Cardiac septum (tissue), 1 donor: ENCODE measurements around the gene LRRC53. TPM values are rescaled to one million over a fixed set of nuclear protein-coding genes. Genes with fewer than 3 reads are reported as not detected.

Experiments
- DNase-seq: peaks from one replicate; pipeline ENCODE4 v3.0.0-alpha.2; 2020; ENCODE audit warnings: low spot score
- intact Hi-C: fragments of 100-400 bp; cut with DNase I; formaldehyde crosslinking; loops from one replicate; pipeline ENCODE4 v1.14.0; 2022
- total RNA-seq: library from RNA; stranded (reverse); fragmentation: NEBNext Ultra II Directional; extraction: Animal tissue kit (Norgen Biotek cat#: 25700); gene quantifications from one replicate; pipeline ENCODE4 v1.2.1, GENCODE V29; 2021
- donor health status: DM: no; HTN: no; CAD: no.

Gene LRRC53
- total RNA-seq, 1 donor from 2014 or later: not detected

DNA sequence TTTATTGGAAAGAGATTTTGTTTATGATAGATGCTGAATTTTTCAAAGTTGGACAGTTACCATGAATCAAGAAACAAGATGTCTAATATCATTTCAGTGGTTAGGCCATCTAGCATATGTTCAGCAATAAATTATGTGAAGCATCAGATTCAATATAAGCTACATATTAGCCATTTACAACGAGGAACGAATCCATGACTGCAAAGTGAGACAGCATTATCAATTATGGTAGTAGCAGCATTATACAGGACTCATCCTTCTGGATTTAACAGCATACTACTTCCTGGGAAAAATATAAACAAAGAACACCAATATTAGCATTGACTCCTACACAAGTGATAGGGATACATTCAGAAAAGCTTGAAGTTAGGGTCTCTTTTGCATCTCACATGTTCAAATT lies 59.1 kb downstream of the LRRC53 start:
- intact Hi-C loops: no loop called here
- DNase-seq: no peak

DNA sequence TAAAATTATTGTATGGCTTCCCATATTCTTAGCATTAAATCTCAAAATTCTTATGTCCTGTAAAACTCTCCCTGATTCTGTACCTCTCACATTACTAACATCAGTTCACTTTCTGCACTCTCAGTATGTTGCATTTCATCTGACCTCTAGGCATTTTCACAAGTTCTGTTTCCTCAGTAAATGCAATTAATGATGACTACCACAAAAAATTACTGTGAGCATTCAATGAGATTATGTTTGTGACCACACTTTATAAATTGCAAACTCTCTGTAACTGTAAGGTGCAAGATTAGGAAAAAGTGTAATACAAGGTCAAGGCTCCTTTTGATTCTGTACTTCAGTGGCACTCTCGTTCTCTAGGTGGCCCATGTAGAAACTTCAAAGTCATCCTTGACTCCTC lies 60.4 kb downstream of the LRRC53 start:
- intact Hi-C loops: no loop called here
- no peak for DNase-seq

DNA sequence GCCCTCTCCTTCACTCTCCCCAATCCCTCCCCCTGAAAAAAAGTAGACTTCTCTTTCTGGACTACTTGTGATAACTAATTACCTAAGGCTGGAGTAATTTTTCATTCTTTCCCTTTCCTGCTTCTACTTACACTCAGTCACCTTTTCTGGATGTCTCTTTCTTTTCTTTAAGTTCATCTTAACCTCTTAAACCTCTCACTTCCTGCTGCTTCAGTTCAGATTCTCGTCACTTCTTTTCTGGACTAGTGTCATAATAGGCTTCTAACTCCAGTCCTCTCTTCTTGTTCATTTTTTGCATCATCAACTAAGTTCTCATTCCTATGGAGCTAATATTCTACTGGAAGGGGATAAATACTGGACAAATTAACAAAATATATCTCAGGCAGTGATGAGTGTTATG lies 75.4 kb downstream of the LRRC53 start:
- intact Hi-C loops: no loop called here
- DNase-seq: no peak

DNA sequence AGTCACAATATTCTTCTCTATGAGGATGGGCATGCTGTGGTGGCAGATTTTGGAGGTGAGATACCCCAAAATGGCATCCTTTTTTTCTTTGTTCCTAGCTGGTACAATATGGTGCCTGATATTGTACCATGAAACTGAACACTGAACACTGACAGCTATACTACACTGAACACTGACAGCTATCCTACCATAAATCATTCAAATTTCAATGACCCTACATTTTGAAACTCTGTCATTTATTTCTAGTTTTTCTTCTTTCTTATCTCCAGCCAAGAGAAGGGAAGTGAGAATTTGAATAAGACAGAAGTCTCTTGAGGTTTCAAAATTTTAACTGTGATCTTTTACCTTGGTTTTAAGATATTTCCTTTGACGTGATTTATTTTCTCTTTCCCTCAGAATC lies 76.3 kb downstream of the LRRC53 start:
- no peak for DNase-seq
- intact Hi-C loops: no loop called here

DNA sequence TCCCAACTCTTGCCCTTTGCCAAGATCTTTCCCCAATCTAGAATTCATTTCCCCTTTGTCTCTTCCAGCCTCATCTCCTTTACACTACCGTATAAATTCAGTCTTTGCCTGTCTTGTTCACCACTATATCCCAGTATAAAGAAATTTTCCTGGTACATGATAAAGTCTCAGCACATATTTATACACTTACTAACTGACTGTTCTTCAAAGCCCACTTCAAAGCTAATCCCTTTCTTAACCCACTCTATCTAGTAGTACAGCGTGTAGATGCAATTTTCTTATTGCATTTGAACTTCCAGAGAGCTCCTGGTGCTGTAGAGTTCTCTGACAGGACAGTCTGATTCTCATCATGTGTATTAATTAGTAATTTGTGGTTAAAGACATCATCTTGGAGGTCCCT lies 78.1 kb downstream of the LRRC53 start:
- no peak for DNase-seq
- intact Hi-C loops: no loop called here

- intact Hi-C loops: no loop called here
- no peak for DNase-seq
Observed at GRCh38 chr1:74432325-74432724, 80.1 kb downstream of the LRRC53 start.

DNA sequence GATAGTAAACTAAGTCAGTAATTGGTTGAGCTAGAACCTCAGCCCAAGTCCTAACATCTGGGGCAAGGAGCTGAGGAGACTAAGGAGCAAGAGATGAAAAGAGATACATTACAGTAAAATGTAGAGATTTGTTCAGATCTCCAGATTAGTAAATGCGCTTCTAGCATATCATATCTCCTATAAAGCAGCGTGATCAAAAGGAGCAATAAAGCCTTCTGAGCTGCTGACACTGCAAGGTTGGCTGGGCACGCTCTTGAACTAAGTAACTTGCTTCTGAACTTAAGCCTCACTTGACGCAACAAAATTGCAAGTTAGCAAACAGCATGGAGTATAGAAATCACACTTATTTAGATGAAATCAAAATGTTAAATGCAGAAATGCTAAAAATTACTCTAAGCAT lies 80.9 kb downstream of the LRRC53 start:
- no peak for DNase-seq
- intact Hi-C loops: no loop called here

DNA sequence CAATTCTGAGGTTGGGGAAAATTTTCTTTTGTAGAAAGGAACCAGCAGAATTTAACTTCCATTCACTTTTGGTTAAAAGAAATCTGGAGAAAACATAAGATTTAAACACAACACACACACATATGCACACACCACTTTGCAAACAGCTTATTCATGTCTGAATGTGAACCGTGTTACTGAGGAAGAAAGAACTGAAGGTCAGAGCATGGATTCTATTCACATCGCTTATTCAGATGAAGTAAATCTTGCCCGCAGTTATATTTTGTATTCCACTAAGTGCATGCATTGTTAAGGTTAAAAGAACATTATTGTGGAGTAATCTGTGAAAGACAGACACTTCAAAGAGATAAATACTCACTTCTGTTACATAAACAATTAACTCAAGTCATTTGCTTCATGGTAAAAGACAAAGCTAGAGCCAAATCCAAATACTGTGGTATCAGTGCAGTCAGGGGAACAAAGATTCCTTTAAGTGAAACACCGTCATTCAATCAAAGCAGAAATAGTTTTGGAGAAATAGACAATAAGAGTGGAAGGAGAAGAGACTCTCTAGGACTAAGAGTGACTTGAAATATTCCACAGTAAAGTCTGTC lies 82.0 kb downstream of the LRRC53 start:
- intact Hi-C loops: no loop called here

GRCh38 chr1:74429580-74429979 lies 82.8 kb downstream of the LRRC53 start:
- DNase-seq: no peak
- intact Hi-C loops: no loop called here

More for the DNA sequence above, 82.0 kb downstream of the LRRC53 start:
- DNase-seq: no peak

DNA sequence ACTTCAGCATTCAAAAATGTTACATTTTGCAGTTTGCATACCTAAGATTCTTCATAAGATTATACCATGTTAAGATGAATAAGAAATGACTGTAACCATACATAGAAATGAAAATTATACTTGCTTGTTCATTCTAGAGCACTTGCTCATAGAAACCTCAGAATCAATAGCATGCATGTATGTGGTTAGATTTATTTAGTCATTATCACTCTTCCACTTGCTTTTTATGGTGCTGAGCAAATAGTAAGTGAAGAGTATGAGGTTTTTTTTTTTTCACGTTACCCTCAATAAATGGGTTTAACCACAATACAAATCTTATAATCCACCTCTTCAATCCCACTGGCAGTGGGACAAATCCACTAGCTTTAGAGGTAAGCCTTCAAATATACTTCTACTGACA lies 84.7 kb downstream of the LRRC53 start:
- intact Hi-C loops: no loop called here
- DNase-seq: no peak

DNA sequence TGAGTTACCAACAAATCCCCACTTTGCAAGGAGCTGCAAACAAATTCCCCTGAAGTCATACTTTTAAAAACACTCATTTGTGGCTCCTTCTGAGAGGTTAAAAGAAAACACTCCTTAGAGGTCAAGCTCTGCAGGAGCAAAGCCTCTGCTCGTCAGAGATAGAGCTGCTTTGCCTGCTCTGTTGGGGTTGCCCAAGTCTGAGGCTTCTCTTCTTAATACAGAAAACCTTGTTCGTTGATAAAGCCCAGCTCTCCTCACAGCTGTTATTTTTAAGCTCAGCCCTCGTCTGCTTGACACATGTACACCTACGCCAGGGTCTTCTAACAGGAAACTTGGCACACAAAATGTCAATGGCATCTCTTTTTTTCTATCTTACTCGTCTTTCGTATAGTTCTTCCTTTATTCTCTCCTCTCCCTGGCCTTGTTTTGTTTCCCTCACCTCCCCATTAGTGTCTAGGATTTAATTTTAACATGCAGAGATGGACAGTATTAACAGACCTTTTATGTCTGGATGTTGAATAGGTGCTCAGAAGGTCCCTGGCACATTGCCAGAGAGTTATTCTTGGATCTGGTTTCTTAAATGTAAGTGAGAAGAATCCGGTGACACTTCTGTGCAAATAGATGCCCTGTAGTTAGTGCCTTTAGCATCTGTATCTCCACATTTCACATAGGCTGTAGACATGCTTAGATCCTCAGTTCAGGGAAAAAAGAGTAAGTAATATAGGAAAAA lies 86.0 kb downstream of the LRRC53 start:
- no peak for DNase-seq
- intact Hi-C loops: no loop called here

DNA sequence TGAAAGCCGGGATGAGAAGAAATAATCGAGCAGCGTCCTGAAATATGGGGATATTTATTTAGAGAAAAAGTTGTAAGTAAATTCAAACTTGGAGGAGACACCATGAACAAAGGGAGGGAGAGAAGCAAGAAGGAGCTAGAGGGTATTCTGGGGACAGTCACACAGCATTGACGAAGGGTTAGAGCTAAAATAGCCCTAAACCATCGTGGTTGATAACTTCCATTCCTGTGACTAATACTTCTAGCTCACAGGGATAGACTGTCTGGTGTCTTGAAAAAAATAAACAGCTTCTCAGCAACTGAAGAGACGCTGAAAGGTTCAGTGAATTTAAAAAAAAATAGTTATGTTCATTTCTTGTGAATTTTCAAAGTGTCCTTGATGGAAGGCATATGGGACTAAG lies 86.7 kb downstream of the LRRC53 start:
- no peak for DNase-seq
- intact Hi-C loops: no loop called here

- intact Hi-C loops: no loop called here
- no peak for DNase-seq
Observed at GRCh38 chr1:74423471-74423870, 88.9 kb downstream of the LRRC53 start.

GRCh38 chr1:74422421-74423292 lies 89.8 kb downstream of the LRRC53 start:
- intact Hi-C loops: no loop called here
- no peak for DNase-seq

GRCh38 chr1:74420467-74420866 lies 91.9 kb downstream of the LRRC53 start:
- intact Hi-C loops: no loop called here
- no peak for DNase-seq

Other genes with a start within 250 kb of the LRRC53 start
- gene ERICH3, start 161.2 kb upstream of the LRRC53 start, total RNA-seq: 0.11 TPM
- gene CRYZ, start 220.4 kb upstream of the LRRC53 start, total RNA-seq: 31.0 TPM
- gene TYW3, start 220.5 kb upstream of the LRRC53 start, total RNA-seq: 24.4 TPM